Brain microvascular endothelial cell (primary cell): ENCODE data around the gene KLHL3.

ENCODE experiments used
- DNase-seq: peaks from one replicate; pipeline ENCODE4 v3.0.0-alpha.2; 2020
- H3K27ac ChIP-seq: fragments of 250-450 bp; sonication (Bioruptor Pico); 2 replicates; pipeline ENCODE4 v1.5.1; 2020; ENCODE audit warnings: mild to moderate bottlenecking, moderate library complexity
- H3K27me3 ChIP-seq: fragments of 250-450 bp; sonication (Bioruptor Pico); replicated peaks from 2 replicates; pipeline ENCODE4 v1.5.1; 2020; ENCODE audit warnings: mild to moderate bottlenecking
- H3K36me3 ChIP-seq: fragments of 250-450 bp; sonication (Bioruptor Pico); replicated peaks from 2 replicates; pipeline ENCODE4 v1.5.1; 2020; ENCODE audit warnings: mild to moderate bottlenecking
- H3K4me3 ChIP-seq: 2 replicates; pipeline ENCODE4 v1.5.1; 2011; ENCODE audit warnings: low read depth, mild to moderate bottlenecking, control low read depth, low read length, moderate library complexity
- in situ Hi-C: cut with HindIII; loops from 2 replicates; pipeline ENCODE4 v1.10.0; 2017; ENCODE audit warnings: low sequenced_read_pairs, low pct_ligation_motif_present
- TF ChIP-seq, protein P1 (sequence below): IDR thresholded peaks from 2 replicates; pipeline ENCODE4 v1.5.1; 2011; ENCODE audit warnings: low read depth, mild to moderate bottlenecking, moderate library complexity, low read length, control low read depth, inconsistent platforms; ENCODE audit errors: missing control alignments

The KLHL3 gene

DNA sequence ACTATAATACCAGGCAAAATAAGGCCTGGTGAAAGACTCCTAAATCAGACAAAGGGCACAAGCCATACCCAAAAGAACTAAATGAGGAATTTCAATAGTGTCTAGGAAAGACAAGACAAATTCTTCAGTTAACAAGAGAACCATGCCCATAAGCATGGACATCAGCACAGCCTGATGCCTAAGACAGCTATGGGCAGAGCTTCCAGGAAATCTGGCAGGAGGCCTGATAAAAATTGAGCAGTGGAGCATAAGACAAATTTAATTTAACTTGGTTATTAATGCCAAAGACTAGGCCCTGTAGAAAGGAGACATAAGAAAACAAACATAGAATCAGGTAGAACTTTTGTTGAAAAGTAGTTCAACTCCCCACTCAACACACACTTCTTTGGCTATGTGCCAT lies 17.3 kb downstream of the KLHL3 start:
- Histone ChIP-seq H3K27ac (no peak overlapping the region), H3K27me3 (no peaks in the 10 kb centered on the region), H3K4me3 (no peak overlapping the region), H3K36me3 (no peaks in the 10 kb centered on the region)
- DNase-seq = no peak
- in situ Hi-C loops = no loop called here
- TF ChIP-seq, protein P1, sequence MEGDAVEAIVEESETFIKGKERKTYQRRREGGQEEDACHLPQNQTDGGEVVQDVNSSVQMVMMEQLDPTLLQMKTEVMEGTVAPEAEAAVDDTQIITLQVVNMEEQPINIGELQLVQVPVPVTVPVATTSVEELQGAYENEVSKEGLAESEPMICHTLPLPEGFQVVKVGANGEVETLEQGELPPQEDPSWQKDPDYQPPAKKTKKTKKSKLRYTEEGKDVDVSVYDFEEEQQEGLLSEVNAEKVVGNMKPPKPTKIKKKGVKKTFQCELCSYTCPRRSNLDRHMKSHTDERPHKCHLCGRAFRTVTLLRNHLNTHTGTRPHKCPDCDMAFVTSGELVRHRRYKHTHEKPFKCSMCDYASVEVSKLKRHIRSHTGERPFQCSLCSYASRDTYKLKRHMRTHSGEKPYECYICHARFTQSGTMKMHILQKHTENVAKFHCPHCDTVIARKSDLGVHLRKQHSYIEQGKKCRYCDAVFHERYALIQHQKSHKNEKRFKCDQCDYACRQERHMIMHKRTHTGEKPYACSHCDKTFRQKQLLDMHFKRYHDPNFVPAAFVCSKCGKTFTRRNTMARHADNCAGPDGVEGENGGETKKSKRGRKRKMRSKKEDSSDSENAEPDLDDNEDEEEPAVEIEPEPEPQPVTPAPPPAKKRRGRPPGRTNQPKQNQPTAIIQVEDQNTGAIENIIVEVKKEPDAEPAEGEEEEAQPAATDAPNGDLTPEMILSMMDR = no peak

DNA sequence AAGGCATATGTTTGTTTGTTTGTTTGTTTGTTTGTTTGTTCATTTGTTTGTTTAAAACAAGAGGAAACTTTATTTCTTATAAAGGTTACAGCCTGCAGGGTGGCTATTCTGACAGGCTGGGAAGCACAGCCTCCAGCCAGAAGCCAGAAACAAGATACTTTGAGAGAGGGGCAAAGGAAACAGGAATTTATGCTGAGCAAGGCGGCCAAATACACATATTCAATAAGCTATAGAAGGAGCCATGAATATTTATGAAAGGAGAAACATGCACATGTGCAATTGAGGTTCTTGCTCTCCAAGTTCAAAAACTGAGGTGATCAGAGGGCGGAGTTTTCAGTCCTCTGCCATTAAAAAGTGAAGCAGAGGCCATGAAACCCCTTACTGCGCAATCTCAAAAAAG lies 19.6 kb downstream of the KLHL3 start:
- Histone ChIP-seq H3K36me3 (no peaks in the 10 kb centered on the region), H3K27me3 (no peaks in the 10 kb centered on the region), H3K27ac (no peak overlapping the region), H3K4me3 (no peak overlapping the region)
- in situ Hi-C loops = no loop called here
- no peak for DNase-seq
- TF ChIP-seq, protein P1 = no peak

DNA sequence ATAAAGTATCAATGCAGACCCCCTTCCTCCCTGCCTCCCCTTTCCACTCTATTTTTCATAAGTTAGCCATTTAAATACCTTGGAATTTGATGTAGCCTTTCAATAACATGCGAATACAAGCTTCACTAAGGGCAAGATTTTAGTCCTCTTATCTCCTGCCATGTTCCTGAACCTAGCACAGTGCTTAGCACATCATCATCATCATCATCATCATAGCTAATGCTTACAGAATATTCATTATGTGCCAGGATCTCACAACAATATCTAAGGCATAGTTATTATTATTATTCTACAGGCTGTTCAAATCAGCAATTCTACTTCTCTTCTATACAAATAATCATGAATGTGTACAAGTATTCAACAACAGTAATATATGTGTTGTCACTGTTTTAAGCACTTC lies 20.4 kb downstream of the KLHL3 start:
- H3K27ac ChIP-seq = no peak overlapping the region
- H3K36me3 ChIP-seq = no peaks in the 10 kb centered on the region
- DNase-seq = no peak
- no peak overlapping the region for H3K4me3 ChIP-seq
- TF ChIP-seq, protein P1 = no peak
- in situ Hi-C loops = no loop called here
- no peaks in the 10 kb centered on the region for H3K27me3 ChIP-seq

DNA sequence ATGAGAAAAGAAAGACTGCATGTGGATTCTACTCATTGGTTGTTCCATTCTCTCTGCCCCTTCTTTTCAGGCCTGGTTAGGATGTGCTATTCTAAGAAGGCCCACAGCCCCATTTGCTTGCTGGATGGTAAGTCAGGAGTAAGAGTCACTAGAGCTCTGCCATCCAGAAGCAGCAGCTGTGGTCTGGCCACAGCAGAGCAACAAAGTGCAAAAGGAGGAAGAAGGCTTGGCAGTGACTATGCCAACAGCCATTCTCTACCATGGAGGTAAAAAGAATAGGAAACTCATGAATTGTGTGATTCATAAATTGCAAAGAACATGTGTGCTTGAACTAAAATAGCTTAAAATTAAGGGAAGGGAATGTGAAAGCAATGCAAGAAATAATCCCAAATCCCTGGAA lies 20.9 kb downstream of the KLHL3 start:
- Histone ChIP-seq H3K36me3 (no peaks in the 10 kb centered on the region), H3K4me3 (no peak overlapping the region), H3K27me3 (no peaks in the 10 kb centered on the region), H3K27ac (no peak overlapping the region)
- TF ChIP-seq, protein P1 = no peak
- DNase-seq = no peak
- in situ Hi-C loops = no loop called here

DNA sequence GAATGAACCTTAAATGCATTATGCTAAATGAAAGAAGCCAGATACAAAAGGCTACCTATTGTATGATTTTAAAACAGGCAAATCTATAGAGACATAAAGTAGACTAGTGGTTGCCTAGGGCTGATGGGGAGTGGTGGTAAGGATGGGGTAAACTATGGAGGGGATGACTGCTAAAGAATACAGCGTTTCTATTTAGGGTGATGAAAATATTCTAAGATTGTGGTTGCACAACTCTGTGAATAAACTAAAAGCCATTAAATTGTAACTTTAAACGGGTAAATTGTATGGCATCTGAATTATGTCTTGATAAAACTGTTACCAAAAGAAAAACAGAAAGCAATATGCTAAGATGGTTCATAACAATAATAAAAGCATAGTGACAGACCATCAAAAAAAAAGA lies 21.4 kb downstream of the KLHL3 start:
- in situ Hi-C loops = no loop called here
- H3K27ac ChIP-seq = no peak overlapping the region
- TF ChIP-seq, protein P1 = no peak

DNA sequence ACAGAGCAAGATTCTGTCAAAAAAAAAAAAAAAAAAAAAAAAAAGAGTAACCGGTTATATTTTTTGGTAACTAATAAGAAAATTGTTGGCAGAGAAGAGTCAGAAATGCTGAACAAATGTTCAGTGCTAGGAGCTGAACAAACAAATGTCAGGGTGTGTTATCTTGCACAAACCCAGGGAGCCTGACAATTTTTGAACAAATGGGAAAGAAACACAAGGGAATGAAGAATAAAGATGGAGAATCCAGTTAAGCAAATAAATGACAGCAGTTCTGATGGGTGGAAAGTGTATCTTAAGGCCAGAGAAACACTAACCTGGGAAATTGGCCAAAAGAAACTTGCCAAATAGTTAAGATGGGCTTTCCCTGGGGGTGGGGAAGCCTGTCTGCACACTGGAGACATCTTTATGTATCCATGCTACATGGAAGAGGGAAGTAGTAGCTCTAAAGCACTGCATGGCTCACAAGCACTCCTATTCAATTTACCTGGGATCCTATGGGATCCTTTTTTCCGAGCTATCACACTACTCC lies 23.7 kb downstream of the KLHL3 start:
- in situ Hi-C loops = no loop called here
- H3K27ac ChIP-seq = no peak overlapping the region
- no peaks in the 10 kb centered on the region for H3K27me3 ChIP-seq
- no peak for DNase-seq
- no peaks in the 10 kb centered on the region for H3K36me3 ChIP-seq
- H3K4me3 ChIP-seq = no peak overlapping the region
- TF ChIP-seq, protein P1 = no peak

More for the DNA sequence above, 21.4 kb downstream of the KLHL3 start:
- H3K4me3 ChIP-seq = no peak overlapping the region
- no peaks in the 10 kb centered on the region for H3K27me3 ChIP-seq
- no peaks in the 10 kb centered on the region for H3K36me3 ChIP-seq
- no peak for DNase-seq
